Endothelial cell of umbilical vein (primary cell): ENCODE results near the gene SFT2D1. TPM values are rescaled to one million over a fixed set of nuclear protein-coding genes. Genes with fewer than 3 reads are reported as not detected.

ENCODE experiments used
- BruUV-seq: library from RNA; stranded (reverse); fragments of 400-500 nt; replicated peaks from 2 replicates; lab custom pipeline; 2021; lab: Mats Ljungman, UMichigan
- CTCF ChIA-PET: fragments of 300-600, 350-600 bp; sonication (Branson Sonifier 250); formaldehyde crosslinking; loops from one replicate; lab custom pipeline; 2021; ENCODE audit warnings: antibody characterized with exemption, inconsistent platforms; lab: Charles Lee
- POLR2A ChIA-PET: fragments of 300-600, 350-600 bp; sonication (Branson Sonifier 250); formaldehyde crosslinking; loops from one replicate; lab custom pipeline; 2021; ENCODE audit warnings: antibody characterized with exemption, inconsistent platforms; lab: Charles Lee
- DNase-seq: peaks from one replicate; pipeline ENCODE4 v3.0.0-alpha.2; 2011; ENCODE audit warnings: low read depth, low spot score
- FAIRE-seq: peaks from 2 replicates; lab custom pipeline; 2011; peaks lifted over from hg19 to GRCh38; lab: Jason Lieb, UNC
- H2AFZ ChIP-seq: 2 replicates; pipeline ENCODE4 v1.6.0; 2012; ENCODE audit warnings: low read depth, low read length, control low read depth, inconsistent platforms
- H3K27ac ChIP-seq: 2 replicates; pipeline ENCODE4 v1.5.1; 2011; ENCODE audit warnings: low read depth, mild to moderate bottlenecking, control low read depth, low read length, moderate library complexity; ENCODE audit not compliant: insufficient read depth
- H3K27me3 ChIP-seq, 2 experiments: 2 replicates each; pipeline versions ENCODE4 v1.6.0 to v1.6.1; 2011; ENCODE audit warnings: low read length in 2 of 2, mixed read lengths in 1 of 2; ENCODE audit not compliant: control insufficient read depth in 2 of 2, insufficient read depth in 2 of 2
- H3K36me3 ChIP-seq, 2 experiments: 2 replicates in 1 of 2; 3 replicates in 1 of 2; pipeline ENCODE4 v1.5.1; 2011; ENCODE audit warnings: low read length in 2 of 2, mild to moderate bottlenecking in 1 of 2, moderate library complexity in 1 of 2; ENCODE audit not compliant: control insufficient read depth in 2 of 2, insufficient read depth in 2 of 2; ENCODE audit errors: extremely low read depth in 1 of 2
- H3K4me1 ChIP-seq: 3 replicates; pipeline ENCODE4 v1.5.1; 2011; ENCODE audit warnings: mild to moderate bottlenecking, low read length; ENCODE audit not compliant: control insufficient read depth, insufficient read depth; ENCODE audit errors: extremely low read depth
- H3K4me2 ChIP-seq: 2 replicates; pipeline ENCODE4 v1.6.1; 2011; ENCODE audit warnings: low read length, control low read depth, mixed read lengths; ENCODE audit not compliant: insufficient read depth
- H3K4me3 ChIP-seq, 3 experiments: fragments of 200-600 bp in 1 of 3; sonication (generic), shearing (Covaris generic) in 1 of 3; replicated peaks in 1 of 3; 2 replicates each; pipeline ENCODE4 v1.5.1; 2011 to 2016; ENCODE audit warnings: control low read depth in 3 of 3, low read length in 3 of 3, mild to moderate bottlenecking in 2 of 3, inconsistent platforms in 1 of 3, low read depth in 1 of 3, moderate library complexity in 1 of 3; ENCODE audit not compliant: insufficient read depth in 1 of 3
- H3K79me2 ChIP-seq: 2 replicates; pipeline ENCODE4 v1.6.0; 2012; ENCODE audit warnings: low read length, inconsistent platforms; ENCODE audit not compliant: control insufficient read depth, insufficient read depth
- H3K9ac ChIP-seq: replicated peaks from 2 replicates; pipeline ENCODE3; 2011; ENCODE audit warnings: low read length, control low read depth; ENCODE audit not compliant: insufficient read depth; ENCODE audit errors: extremely low read depth
- H3K9me1 ChIP-seq: replicated peaks from 3 replicates; pipeline ENCODE4 v1.6.0; 2011; ENCODE audit warnings: mild to moderate bottlenecking, low read length; ENCODE audit not compliant: control insufficient read depth, insufficient read depth; ENCODE audit errors: extremely low read depth
- H3K9me3 ChIP-seq: replicated peaks from 2 replicates; pipeline ENCODE4 v1.5.1; 2012; ENCODE audit warnings: low read length, inconsistent platforms; ENCODE audit not compliant: control insufficient read depth, insufficient read depth
- H4K20me1 ChIP-seq: replicated peaks from 2 replicates; pipeline ENCODE3; 2011; ENCODE audit warnings: mild to moderate bottlenecking, low read length; ENCODE audit not compliant: control insufficient read depth, insufficient read depth; ENCODE audit errors: extremely low read depth
- CTCF ChIP-seq, 2 donors: IDR thresholded peaks; 1 replicate in 1 of 2; 2 replicates in 1 of 2; pipeline ENCODE4 v1.5.1; 2011; ENCODE audit warnings: low read length in 2 of 2, mild to moderate bottlenecking in 2 of 2, moderate library complexity in 2 of 2, control low read depth in 1 of 2, inconsistent platforms in 1 of 2, low read depth in 1 of 2; ENCODE audit not compliant: insufficient read depth in 1 of 2; ENCODE audit errors: extremely low read depth in 1 of 2
- EZH2 ChIP-seq: IDR thresholded peaks from 2 replicates; pipeline ENCODE4 v1.6.1; 2012; ENCODE audit warnings: borderline replicate concordance, low read depth, mild to moderate bottlenecking, moderate library complexity, low read length, inconsistent platforms; ENCODE audit not compliant: severe bottlenecking
- FOS ChIP-seq: IDR thresholded peaks from 2 replicates; pipeline ENCODE4 v1.6.1; 2011; ENCODE audit warnings: mild to moderate bottlenecking, low read length, moderate library complexity, borderline replicate concordance; ENCODE audit not compliant: insufficient read depth
- GATA2 ChIP-seq: IDR thresholded peaks from 2 replicates; pipeline ENCODE4 v1.7.0; 2011; ENCODE audit warnings: low read depth, mild to moderate bottlenecking, moderate library complexity, mixed read lengths, low read length; ENCODE audit not compliant: insufficient read length, insufficient read depth
- JUN ChIP-seq: IDR thresholded peaks from 2 replicates; pipeline ENCODE4 v1.6.1; 2011; ENCODE audit warnings: borderline replicate concordance, low read depth; ENCODE audit not compliant: insufficient read length, insufficient read depth
- MAX ChIP-seq: IDR thresholded peaks from 2 replicates; pipeline ENCODE4 v1.6.1; 2011; ENCODE audit not compliant: insufficient read depth, insufficient read length
- MYC ChIP-seq: IDR thresholded peaks from one replicate; pipeline ENCODE4 v1.6.1; 2011; ENCODE audit warnings: mild to moderate bottlenecking, low read depth, low read length
- POLR2A ChIP-seq: IDR thresholded peaks from 2 replicates; pipeline ENCODE4 v1.6.1; 2012; ENCODE audit warnings: low read depth, mild to moderate bottlenecking, control low read depth, low read length
- POLR2AphosphoS5 ChIP-seq: IDR thresholded peaks from 2 replicates; pipeline ENCODE4 v1.6.1; 2012; ENCODE audit warnings: low read depth, mild to moderate bottlenecking, control low read depth, low read length, moderate library complexity; ENCODE audit not compliant: insufficient read depth
- dilution Hi-C: fragments of 300-500 bp; cut with MboI; formaldehyde crosslinking; loops from one replicate; pipeline ENCODE4 v1.15.0; 2019; ENCODE audit warnings: low sequenced_read_pairs; ENCODE audit not compliant: extremely low pct_ligation_motif_present
- intact Hi-C: fragments of 100-400 bp; cut with micrococcal nuclease; formaldehyde crosslinking; loops from one replicate; pipeline ENCODE4 v1.10.0; 2022
- polyA plus RNA-seq, 4 experiments: library from polyadenylated mRNA; depleted of rRNA in 3 of 4; stranded (reverse) in 3 of 4; unstranded in 1 of 4; fragments of >200 nt; gene quantifications; 2 replicates each; pipeline versions ENCODE4 v1.2.1 to v1.2.3, GENCODE V29; 2011 to 2012; ENCODE audit warnings: missing spikeins in 1 of 4
- total RNA-seq: library from RNA; stranded (reverse); gene quantifications from 2 replicates; pipeline ENCODE4 v1.2.3, GENCODE V29; 2021

SFT2D1 gene
- total and polyA plus RNA-seq, 2 donors (not counting 3 experiments of a cell fraction or from before 2014, with no cell fraction given): 22.9 to 30.6 TPM

- dilution Hi-C loops: no loop called here
- Histone ChIP-seq H3K27me3 (no peaks in the 10 kb centered on the region), H3K79me2 (no peaks in the 10 kb centered on the region), H3K9me1 (no peaks in the 10 kb centered on the region), H3K4me1 (no peaks in the 10 kb centered on the region), H3K9me3 (no peaks in the 10 kb centered on the region), H4K20me1 (no peaks in the 10 kb centered on the region), H3K4me3 (no peak overlapping the region), H3K27ac (no peak overlapping the region), H2AFZ (no peak overlapping the region), H3K9ac (no peak overlapping the region), H3K36me3 (no peaks in the 10 kb centered on the region), H3K4me2 (no peak overlapping the region)
- TF ChIP-seq MYC (no peak), GATA2 (no peak), EZH2 (no peak), POLR2A (no peak), CTCF (IDR thresholded peaks at IDR 0.05; ENCODE audit: extremely low read depth in 1 of 2, insufficient read depth in 1 of 2, low read depth in 1 of 2, low read length in 2 of 2) (no peak), FOS (no peak), MAX (no peak), JUN (no peak), POLR2AphosphoS5 (no peak)
- ChIA-PET POLR2A (no interaction called here), CTCF (interaction anchor here (0.6 to 3.1 kb wide), 8 partner anchors 9 to 713 kb away, joined by 3 to 125 read pairs (median 7); no protein-coding TSS in a partner anchor)
- FAIRE-seq (no peak), DNase-seq (no peak)
- no TSS peak for BruUV-seq
- intact Hi-C loops: loop anchor here (5.0 to 10.0 kb wide), 3 partner anchors 350 to 678 kb away; partner anchors contain the start of genes RNASET2 and RPS6KA2
These were observed 65.3 kb downstream of the SFT2D1 start for GRCh38 chr6:166277018-166277417.
